Thyroid gland (tissue), 4 donors: Measurements from ENCODE around the gene NPEPPS.

Experiments
- CTCF ChIP-seq, 6 experiments: fragments of 200-600 bp in 3 of 6; fragments of 450-650 bp in 3 of 6; sonication (generic) in 3 of 6; IDR thresholded peaks; one replicate each; pipeline ENCODE4 v1.5.1; 2016 to 2019; ENCODE audit warnings: antibody characterized with exemption in 6 of 6, mild to moderate bottlenecking in 2 of 6, inconsistent platforms in 1 of 6, moderate library complexity in 1 of 6
- POLR2A ChIP-seq, 2 donors: fragments of 450-650 bp; IDR thresholded peaks; one replicate each; pipeline ENCODE4 v1.6.1; 2017; ENCODE audit warnings: antibody characterized with exemption in 2 of 2, mild to moderate bottlenecking in 2 of 2, moderate library complexity in 1 of 2

DNA sequence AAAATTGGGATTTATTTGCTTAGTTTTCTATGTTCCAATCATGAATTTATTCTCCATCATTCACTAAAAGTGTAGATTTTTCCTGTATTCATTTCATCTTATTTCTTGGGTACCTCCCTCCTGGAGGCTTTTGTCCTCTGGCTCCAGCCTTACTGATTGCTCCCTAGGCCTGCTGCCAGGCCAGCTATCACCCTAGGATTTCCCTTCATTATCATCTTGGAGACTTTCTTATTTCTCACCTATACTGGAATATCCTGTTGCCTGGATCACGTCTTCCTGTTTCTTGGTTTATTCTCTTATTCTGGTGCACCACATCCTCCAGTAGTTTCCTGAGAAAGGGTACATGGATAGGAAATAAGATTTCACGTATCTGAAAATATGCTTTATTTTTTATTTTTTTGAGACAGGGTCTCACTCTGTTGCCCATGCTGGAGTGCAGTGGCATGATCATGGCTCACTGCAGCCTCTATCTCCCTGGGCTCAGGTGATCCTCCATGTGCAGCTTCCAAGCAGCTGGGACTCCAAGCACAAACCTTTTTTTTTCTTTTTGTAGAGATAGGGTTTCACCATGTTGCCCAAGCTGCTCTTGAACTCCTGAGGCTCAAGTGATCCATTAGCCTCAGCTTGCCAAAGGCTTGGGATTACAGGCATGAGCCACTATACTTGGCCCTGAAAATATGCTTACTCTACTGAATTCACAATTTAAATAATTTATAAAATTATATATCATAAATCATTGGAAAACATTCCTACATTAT lies 105.5 kb downstream of the NPEPPS start:
- TF ChIP-seq CTCF (IDR thresholded peaks at IDR 0.05): no peak
- no peak for TF ChIP-seq POLR2A (IDR thresholded peaks at IDR 0.05)
